GM18868 (cell line): ENCODE measurements around the gene LRRC61.
"Not testable (repeated sequence)": the region's sequence is repeated elsewhere in the genome, so short reads cannot be mapped to it uniquely, and the experiment has no call there.

Source experiments
- ATAC-seq: cut with Tn5 transposase; IDR thresholded peaks from one replicate; pipeline ENCODE4 v1.9.1; 2021; ENCODE audit warnings: mild to moderate bottlenecking, moderate library complexity; ENCODE audit not compliant: unreplicated experiment

LRRC61 gene

DNA sequence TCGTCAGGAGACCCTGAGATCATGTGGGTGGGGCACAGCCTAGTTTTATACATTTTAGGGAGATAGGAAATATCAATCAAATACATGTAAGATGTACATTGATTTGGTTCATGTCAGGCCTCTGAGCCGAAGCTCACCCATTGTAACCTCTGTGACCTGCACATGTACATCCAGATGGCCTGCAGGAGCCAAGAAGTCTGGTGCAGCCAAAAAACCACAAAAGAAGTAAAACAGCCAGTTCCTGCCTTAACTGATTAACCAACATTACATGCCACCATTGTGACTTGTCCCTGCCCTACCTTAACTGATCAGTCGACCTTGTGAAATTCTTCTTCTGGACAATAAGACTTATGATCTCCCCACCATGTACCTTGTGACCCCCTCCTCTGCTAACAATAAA, 16.0 kb upstream of the LRRC61 start:
- ATAC-seq, result no peak

DNA sequence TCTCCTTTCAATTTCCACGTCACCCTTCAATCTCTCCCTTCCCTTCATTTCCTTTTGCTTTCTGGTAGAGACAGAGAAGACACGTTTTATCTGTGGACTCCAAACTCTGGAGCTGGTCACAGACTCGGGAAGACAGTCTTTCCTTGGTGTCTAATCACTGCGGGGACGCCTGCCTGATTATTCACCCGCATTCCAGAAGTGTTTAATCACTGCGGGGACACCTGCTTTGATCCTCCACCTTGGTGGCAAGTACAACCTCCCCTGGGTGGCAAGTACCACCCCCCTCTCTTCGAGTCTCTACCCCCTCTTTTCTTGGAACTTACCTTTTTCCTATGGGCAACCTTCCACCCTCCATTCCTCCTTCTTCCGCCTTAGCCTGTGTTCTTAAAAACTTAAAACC, 15.3 kb upstream of the LRRC61 start:
- no peak for ATAC-seq

DNA sequence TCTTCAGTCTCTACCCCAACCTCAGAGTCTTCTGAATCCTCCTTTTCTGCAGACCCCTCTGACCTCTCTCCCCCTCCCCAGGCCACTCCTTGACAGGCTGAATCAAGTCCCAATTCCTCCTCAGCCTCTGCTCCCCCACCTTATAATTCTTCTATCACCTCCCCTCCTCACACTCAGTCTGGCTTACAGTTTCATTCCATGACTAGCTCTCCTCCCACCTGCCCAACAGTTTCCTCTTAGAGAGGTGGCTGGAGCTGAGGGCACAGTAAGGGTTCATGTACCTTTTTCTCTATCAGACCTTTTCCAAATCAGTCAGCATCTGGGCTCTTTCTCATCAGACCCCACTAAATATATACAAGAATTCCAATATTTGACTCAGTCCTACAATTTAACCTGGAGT, 14.6 kb upstream of the LRRC61 start:
- ATAC-seq, result no peak

DNA sequence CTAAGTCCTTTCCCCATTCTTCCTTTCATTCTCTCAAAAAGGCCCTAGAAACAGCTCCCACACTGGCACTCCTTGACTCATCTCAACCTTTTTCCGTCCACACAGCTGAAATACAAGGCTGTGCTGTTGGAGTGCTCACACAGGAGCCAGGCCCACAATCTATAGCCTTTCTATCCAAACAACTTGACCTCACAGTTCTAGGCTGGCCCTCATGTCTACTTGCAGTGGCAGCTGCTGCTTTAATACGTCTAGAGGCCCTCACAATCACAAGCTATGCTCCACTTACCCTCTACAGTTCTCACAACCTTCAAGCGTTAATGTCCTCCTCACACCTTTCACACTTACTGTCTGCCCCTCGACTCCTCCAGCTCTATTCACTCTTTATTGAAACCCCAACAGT, 12.0 kb upstream of the LRRC61 start:
- ATAC-seq, result no peak

DNA sequence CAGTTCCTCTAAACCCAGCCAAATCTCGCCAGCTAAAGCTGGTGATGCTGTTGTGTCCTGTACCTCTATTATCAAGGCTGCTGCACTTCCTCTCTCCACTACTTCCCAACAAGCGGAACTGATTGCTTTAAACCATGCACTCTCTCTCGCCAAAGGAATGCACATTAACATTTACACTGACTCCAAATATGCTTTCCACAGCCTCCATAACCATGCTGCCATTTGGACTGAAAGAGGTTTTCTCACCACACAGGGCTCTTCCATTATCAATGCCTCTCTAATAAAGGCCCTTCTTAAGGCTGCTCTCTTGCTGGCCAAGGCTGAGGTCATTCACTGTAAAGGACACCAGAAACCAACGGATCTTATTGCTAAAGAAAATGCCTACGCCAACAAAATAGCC, 11.4 kb upstream of the LRRC61 start:
- no peak for ATAC-seq

DNA sequence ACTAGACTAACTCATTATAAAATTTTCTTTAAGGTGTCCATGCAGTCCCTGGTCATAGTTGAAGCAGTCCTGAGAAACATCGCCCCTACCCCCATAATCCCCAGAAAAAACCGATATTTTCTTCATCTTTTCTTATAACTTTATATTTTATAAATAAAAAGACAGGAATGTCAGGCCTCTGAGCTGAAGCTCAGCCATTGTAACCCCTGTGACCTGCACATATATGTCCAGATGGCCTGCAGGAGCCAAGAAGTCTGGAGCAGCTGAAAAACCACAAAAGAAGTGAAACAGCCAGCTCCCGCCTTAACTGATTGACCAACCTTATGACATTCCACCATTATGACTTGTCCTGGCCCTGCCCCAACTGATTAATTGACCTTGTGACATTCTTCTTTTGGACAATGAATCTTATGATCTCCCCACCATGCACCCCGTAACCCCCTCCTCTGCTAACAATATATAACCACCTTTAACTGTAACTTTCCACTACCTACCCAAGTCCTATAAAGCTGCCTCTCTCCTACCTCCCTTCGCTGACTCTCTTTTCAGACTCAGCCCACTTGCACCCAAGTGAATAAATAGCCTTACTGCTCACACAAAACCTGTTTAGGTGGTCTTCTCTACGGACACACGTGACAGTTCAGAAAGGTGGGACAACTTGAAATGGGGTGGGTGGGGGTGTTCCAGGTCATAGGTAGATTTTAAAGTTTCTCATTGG, 10.3 kb upstream of the LRRC61 start:
- ATAC-seq, result not testable (repeated sequence)

DNA sequence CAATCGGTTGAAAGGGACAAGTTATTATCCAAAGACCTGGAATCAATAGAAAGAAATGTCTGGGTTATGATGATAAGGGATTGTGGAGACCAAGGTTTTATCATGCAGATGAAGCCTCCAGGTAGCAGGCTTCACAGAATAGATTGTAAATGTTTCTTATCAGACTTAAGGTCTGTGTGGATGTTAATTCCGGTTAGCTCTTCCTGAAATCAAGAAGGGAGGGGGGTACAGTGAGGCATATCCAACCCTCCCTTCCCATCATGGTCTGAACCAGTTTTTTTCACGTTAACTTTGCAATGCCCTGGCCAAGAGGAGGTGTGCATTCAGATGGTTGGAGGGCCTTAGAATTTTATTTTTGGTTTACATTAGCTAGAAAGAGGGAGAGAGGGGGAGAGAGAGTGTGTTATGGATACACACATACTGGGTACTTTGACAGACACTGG, 9.8 kb upstream of the LRRC61 start:
- no peak for ATAC-seq

DNA sequence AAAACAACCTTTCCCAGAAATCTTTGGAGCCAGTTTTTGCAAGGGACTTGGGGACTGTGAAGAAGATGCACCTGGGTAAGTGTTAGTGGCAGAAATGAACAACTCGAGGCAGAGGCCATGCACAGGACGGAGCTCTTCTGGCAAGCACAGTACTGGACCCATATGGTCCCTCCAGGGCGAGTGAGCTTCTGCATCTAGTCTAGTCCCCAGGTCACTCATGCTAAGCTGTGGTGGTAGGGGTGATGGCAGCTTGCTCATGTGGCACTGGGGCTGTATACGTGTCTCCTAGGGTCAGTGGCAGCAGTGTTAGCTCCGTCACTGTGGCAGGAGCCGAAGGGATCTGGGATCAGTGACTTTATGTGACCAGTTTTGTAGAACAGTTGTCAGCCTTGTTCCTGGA, 9.3 kb upstream of the LRRC61 start:
- ATAC-seq, result no peak

DNA sequence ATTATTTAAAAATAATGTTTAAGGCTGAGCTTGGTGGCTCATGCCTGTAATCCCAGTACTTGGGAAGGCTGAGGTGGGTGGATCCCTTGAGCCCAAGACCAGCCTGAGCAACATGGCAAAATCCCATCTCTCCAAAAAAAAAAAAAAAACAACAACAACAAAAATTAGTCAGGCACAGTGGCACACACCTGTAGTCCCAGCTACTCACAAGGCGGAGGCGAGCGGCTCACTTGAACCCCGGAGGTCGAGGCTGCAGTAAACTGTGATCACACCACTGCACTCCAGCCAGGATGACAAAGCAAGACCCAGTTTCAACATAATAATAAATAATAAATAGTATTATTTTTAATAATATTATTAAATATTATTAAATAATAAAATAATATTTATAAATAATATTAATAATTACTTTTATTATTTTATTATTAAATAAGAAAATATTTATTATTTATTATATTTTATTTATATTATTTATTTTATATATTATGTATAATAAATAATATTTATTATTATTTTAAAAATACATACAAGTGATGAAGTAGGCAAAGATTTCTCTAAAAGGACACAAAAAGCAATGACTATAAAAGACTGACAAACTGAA, 8.4 kb upstream of the LRRC61 start:
- no peak for ATAC-seq

DNA sequence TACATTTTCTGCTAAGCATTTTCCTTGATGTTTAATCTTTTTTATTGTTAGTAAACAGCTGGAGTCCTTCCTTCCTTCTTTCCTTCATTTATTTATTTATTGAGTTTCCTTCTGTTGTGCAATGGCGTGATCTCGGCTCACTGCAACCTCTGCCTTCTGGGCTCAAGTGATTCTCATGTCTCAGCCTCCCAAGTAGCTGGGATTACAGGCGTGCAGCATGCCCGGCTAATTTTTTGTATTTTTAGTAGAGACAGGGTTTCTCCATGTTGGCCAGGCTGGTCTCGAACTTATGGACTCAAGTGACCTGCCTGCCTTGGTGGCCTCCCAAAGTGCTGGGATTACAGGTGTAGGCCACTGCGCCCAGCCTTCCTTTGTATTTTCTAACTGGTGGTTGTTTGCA, 6.2 kb upstream of the LRRC61 start:
- not testable (repeated sequence) for ATAC-seq

DNA sequence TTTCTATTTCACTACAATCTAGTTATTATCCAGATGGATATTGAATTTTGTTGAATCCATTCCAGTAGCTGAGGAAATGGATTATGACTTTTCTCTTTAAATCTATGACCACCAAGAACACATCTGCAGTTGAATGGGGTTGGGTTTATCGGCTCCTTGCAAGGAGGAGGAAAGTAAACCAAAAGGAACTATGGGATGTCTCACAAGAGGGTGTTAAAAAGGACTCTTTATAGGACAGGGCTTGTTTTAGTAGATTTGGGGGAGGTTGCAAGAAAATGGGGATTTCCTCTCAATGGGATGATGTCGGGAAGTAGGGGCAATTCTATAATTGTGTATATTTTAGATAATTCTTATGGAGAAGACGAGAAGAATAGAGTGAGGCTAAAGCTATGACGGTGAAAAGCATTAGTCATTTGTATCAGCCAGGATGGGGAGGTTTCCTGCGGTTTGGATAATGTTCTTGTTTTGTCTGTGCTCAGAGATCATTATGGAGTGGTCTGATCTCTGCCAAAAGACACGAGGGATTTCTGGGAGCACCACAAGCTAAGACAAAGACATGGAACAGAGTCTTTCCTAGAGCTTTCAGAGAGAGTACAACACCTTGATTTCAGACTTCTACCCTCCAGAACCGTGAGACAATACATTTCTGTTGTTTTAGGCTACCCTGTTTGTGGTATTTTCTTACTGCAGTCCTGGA, 5.3 kb upstream of the LRRC61 start:
- ATAC-seq, result no peak

DNA sequence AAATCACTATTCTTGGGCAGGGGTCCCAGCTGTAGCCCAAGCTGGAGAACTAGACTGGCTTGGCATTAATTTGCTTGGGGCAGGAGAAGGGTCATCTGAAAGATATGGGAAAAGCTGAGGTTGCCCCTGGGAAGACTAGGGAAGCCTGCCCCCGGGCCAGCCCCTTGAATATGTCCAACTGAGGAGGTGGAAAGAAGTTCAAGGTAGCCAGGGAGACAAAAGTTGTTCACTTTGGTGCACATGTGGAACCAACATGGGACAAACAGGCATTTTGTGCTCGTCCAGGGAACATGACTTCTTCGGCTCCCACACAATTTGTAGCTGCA, 1.4 kb upstream of the LRRC61 start:
- no peak for ATAC-seq

DNA sequence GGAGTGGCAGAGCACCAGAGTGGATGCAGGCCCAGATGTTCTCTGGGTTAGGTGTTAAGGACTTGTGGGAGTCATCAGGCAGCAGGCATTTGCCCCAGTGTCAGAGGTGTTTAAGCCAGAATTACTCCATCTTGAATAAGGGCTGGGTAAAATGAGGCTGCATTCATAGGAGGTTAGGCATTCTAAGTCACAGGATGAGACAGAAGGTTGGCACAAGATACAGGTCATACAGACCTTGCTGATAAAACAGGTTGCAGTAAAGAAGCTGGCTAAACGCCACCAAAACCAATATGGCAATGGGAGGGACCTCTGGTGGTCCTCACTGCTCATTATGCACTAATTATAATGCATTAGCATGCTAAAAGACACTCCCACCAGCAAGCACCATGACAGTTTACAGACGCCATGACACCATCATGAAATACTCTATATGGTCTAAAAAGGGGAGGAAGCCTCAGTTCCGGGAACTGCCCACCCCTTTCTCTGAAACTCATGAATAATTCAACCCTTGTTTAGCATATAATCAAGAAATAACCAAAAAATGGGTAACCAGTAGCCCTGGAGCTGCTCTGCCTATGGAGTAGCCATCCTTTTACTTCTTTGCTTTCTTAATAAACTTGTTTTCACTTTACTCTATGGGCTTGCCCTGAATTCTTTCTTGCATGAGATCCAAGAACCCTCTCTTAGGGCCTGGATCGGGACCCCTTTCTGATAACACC, 882 bp upstream of the LRRC61 start:
- peak; percentile 33 for ATAC-seq

DNA sequence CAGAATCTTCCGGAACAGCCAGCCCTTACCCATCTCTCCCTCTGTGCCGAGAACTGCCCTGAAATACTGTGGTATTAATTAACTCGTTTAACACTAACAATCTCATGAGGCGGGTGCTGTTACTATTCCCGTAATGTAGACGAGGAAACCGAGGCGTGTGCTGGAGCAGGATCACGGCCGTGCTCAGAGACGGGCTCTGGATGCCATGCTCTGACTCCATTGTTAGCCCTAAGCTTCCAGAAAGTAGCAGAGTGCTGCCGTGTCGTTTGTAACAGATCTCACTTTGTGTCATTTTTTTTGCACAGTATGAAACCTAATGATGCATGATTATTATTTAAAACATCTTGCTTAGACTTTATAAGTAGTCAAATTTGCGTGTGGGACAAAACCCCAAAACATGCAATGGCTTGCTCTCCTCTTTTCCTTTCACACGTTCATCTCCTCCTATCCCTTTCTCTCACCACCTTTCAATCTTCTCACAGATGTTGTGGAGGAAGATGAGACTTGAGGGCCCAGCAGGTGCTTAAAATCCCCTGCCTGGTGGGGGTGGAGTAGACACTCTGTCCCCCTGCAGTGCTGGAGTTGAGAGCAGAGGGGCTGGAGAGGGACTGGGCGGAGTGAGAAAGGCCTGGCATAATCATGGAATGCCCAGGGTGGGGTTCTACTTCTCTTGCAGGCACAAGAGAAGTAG, 672 bp downstream of the LRRC61 start:
- ATAC-seq, result peak; percentile 11

DNA sequence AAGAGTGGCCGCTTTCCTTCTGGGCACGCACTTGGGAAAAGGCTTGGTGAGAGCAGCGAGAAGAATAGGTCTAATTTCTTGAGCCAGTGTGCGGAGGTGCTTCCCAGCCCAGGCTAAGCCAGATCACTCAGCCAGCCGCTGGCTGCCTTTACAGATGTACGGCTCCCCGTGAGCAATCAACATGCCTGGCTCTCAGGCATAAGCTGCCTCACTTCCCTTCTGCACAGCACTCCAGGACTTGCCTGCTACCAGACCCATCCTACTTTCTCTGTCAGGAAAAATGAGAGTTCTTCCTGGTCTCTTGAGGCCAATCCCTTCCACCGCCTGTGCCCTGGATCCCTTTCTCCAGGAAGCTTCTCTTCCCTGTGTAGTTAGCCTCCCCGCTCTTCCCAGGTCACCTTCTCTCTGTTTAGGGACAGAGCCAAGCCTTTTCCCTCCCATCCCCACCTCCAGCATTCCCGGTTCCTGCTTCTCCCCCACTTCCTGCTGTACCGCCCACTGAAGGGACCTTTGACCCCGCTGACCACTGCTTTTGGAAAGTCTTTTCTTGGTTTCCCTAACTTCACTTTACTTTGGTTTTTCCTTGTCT, 1.3 kb downstream of the LRRC61 start:
- ATAC-seq, result no peak

DNA sequence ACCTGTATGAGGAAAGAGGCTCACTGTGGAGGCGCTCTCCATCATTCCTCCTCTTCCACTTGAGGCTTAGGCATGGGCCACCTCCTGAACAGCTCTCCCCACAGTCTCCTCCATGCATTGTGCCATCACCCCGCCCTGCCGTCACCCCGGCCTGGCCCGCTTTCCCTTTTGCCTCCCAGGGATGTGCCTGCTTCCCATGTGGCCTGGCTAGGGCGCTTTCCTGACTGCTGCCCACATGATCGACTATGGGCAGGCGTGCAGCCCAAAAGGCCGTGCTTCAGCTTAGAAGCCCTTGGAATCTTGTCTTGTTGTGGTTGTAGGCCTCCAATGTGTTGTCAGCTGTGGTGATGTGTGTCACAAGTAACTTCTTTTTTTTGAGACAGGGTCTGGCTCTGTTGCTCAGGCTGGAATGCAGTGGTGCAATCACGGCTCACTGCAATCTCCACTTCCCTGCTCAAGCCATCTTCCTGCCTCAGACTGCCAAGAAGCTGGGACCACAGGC, 2.0 kb downstream of the LRRC61 start:
- ATAC-seq, result no peak

DNA sequence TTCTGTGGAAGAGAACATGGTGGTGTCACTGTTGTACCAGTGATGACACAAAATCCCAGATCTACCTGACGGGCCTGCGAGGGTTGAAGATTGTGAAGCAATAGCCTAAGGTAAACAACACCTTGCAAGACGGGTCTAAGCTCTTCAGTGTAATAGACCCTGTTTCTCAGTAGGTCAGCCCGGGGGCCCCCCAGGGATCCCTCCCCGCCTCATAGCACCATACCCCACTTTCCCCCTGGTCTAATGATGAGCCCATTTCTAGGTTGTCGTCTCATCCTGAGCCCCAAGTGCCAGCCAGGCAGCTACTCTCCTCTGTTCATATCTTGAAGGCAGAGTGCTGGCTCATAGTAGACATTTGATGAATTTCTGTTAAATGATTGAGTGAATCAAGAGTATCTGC, 2.7 kb downstream of the LRRC61 start:
- no peak for ATAC-seq

DNA sequence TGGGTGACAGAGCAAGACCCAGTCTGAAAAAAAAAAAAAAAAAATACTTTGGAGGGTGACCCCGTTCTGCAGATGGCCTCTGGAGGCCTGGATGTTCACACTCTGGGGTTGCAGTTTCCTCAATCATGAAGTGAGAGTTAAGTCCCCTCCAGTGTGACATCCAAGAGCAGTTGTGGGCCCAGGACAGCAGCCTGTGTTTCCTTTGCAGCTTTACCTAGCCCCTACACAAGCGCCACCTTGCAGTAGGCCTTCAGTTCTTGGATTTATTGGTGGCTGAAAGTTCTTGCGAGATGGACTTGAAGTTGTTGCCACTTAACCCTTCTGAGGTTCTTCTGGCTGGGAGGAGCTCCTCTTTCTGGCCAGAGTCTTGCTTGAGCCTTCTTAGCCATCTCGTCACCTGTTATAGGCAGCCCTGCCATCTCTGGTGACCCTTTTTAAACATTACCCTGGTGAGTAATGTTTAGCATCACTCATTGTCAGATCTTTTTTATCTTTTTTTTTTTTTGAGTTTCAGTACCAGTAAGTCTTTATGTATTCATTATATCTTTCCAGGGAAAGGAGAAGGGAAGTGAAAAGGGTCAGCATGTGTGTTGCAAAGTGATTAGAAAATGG, 3.6 kb downstream of the LRRC61 start:
- no peak for ATAC-seq

DNA sequence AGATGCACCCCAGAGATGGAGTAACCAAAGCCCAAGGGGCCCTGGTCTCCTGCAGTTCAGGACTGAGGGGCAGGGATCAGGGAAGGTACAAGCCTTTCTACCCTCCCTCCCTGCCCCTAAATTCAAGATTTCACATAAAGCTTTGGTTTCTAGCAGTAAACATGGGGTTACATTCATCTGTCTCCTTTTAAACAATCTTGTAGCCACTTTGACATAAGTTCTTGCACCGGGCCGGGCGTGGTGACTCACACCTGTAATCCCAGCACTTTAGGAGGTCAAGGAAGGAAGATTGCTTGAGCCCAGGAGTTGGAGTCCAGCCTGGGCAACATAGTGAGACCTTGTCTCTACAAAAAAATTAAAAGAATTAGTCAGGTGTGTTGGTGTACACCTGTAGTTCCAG, 4.2 kb downstream of the LRRC61 start:
- ATAC-seq, result no peak
